ENCODE data around the gene MYO9B. TPM values are rescaled to one million over a fixed set of nuclear protein-coding genes. Genes with fewer than 3 reads are reported as not detected.

Gene MYO9B
- total and polyA plus RNA-seq, 2 of the 13 experiments (the other 11 are each of a cell fraction or from before 2014, with no cell fraction given): 18.0 to 18.3 TPM

DNA sequence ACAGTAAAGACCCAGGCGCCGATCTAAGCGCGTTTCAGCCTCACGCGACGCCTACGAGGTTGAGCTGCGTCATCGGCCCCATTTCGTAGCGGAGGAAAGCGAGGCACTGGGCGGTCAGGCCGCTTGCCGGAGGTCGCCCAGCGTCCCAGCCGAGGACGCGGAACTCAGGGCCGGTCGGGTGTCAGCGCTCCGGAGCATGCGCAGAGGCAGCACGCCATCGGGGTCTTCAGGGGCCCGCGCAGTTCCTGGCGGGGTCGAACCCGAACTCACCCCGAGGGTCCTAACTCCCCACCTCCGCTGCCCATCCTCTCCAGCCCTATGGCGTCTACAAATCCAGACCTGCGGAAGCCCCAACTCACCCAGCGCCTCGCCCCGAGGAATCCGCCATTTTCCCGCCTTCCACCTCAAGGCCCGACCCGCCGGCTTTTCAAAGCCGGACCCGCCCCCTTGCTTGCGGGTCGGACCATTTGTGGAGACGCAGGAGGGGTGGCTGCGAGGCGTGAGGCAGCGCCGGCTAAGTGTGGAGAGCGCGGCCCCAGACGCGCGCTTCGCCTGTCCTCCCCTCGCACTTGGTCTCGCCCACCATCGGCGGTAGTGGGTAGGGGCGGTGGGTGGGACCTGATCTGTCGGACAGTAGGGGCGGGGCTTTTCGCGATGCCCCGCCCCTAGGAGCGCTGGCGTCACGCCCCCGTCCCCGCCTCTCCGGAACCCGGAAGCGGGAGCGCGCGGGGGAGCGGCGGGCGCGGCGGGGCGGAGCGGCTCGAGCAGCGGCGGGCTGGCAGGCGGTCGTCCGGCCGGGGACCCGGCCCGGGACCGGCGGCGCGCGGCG is at the start of gene MYO9B, which contains the start of gene HAUS8 (continued):
- TF ChIP-seq NFKB2 (CRISPR knock-in tag; IDR thresholded peaks at IDR 0.05; ENCODE audit: borderline replicate concordance) (peak; percentile 69; the same call in 1 of the 2 replicates), ETV5 (CRISPR knock-in tag; IDR thresholded peaks at IDR 0.05; ENCODE audit: borderline replicate concordance) (peak; percentile 32; the same call in 1 of the 2 replicates), ZNF546 (CRISPR knock-in tag; conservative IDR thresholded peaks at IDR 0.05) (no peak), PRMT3 (CRISPR knock-in tag; IDR thresholded peaks at IDR 0.05; ENCODE audit: borderline replicate concordance, low read depth) (no peak), HIVEP1 (CRISPR knock-in tag; IDR thresholded peaks at IDR 0.05) (no peak), NCOA5 (CRISPR knock-in tag; IDR thresholded peaks at IDR 0.05) (no peak), ELF1 (CRISPR knock-in tag; IDR thresholded peaks at IDR 0.05) (peak; percentile 89), TCF7L2 (IDR thresholded peaks at IDR 0.05; ENCODE audit: low read depth, low read length) (no peak), CC2D1A (CRISPR knock-in tag; IDR thresholded peaks at IDR 0.05) (no peak), TAF15 (IDR thresholded peaks at IDR 0.05; ENCODE audit: low read depth, low read length, poor library complexity, severe bottlenecking) (no peak), ZNF430 (CRISPR knock-in tag; IDR thresholded peaks at IDR 0.05) (peak; percentile 80; the same call in 1 of the 2 replicates), ZBTB38 (CRISPR knock-in tag; IDR thresholded peaks at IDR 0.05) (no peak; the same call in 1 of the 2 replicates), ZNF350 (CRISPR knock-in tag; IDR thresholded peaks at IDR 0.05; ENCODE audit: borderline replicate concordance, low read depth) (peak; percentile 87; the same call in 1 of the 2 replicates), SRSF9 (IDR thresholded peaks at IDR 0.05; ENCODE audit: borderline replicate concordance, insufficient read depth, low read depth, low read length, poor library complexity, severe bottlenecking) (no peak), NKX3-1 (CRISPR knock-in tag; IDR thresholded peaks at IDR 0.05) (no peak), ZNF768 (CRISPR knock-in tag; IDR thresholded peaks at IDR 0.05) (peak; percentile 93), FOXK2 (IDR thresholded peaks at IDR 0.05) (peak; percentile 98), SALL1 (CRISPR knock-in tag; IDR thresholded peaks at IDR 0.05) (peak; percentile 68), DR1 (CRISPR knock-in tag; IDR thresholded peaks at IDR 0.05) (peak; percentile 71), ZNF292 (CRISPR knock-in tag; IDR thresholded peaks at IDR 0.05; ENCODE audit: borderline replicate concordance, low read depth) (no peak), KLF9 (CRISPR knock-in tag; IDR thresholded peaks at IDR 0.05; ENCODE audit: low read depth) (peak; percentile 43; the same call in 1 of the 2 replicates)
- TF ChIP-seq, protein P1, sequence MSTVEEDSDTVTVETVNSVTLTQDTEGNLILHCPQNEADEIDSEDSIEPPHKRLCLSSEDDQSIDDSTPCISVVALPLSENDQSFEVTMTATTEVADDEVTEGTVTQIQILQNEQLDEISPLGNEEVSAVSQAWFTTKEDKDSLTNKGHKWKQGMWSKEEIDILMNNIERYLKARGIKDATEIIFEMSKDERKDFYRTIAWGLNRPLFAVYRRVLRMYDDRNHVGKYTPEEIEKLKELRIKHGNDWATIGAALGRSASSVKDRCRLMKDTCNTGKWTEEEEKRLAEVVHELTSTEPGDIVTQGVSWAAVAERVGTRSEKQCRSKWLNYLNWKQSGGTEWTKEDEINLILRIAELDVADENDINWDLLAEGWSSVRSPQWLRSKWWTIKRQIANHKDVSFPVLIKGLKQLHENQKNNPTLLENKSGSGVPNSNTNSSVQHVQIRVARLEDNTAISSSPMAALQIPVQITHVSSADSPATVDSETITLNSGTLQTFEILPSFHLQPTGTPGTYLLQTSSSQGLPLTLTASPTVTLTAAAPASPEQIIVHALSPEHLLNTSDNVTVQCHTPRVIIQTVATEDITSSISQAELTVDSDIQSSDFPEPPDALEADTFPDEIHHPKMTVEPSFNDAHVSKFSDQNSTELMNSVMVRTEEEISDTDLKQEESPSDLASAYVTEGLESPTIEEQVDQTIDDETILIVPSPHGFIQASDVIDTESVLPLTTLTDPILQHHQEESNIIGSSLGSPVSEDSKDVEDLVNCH (CRISPR knock-in tag; IDR thresholded peaks at IDR 0.05): peak; percentile 68; the same call in 1 of the 2 replicates
- TF ChIP-seq, protein P2, sequence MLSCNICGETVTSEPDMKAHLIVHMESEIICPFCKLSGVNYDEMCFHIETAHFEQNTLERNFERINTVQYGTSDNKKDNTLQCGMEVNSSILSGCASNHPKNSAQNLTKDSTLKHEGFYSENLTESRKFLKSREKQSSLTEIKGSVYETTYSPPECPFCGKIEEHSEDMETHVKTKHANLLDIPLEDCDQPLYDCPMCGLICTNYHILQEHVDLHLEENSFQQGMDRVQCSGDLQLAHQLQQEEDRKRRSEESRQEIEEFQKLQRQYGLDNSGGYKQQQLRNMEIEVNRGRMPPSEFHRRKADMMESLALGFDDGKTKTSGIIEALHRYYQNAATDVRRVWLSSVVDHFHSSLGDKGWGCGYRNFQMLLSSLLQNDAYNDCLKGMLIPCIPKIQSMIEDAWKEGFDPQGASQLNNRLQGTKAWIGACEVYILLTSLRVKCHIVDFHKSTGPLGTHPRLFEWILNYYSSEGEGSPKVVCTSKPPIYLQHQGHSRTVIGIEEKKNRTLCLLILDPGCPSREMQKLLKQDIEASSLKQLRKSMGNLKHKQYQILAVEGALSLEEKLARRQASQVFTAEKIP (CRISPR knock-in tag; IDR thresholded peaks at IDR 0.05; ENCODE audit: borderline replicate concordance): no peak
- TF ChIP-seq, protein P3, sequence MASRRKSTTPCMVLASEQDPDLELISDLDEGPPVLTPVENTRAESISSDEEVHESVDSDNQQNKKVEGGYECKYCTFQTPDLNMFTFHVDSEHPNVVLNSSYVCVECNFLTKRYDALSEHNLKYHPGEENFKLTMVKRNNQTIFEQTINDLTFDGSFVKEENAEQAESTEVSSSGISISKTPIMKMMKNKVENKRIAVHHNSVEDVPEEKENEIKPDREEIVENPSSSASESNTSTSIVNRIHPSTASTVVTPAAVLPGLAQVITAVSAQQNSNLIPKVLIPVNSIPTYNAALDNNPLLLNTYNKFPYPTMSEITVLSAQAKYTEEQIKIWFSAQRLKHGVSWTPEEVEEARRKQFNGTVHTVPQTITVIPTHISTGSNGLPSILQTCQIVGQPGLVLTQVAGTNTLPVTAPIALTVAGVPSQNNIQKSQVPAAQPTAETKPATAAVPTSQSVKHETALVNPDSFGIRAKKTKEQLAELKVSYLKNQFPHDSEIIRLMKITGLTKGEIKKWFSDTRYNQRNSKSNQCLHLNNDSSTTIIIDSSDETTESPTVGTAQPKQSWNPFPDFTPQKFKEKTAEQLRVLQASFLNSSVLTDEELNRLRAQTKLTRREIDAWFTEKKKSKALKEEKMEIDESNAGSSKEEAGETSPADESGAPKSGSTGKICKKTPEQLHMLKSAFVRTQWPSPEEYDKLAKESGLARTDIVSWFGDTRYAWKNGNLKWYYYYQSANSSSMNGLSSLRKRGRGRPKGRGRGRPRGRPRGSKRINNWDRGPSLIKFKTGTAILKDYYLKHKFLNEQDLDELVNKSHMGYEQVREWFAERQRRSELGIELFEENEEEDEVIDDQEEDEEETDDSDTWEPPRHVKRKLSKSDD (CRISPR knock-in tag; IDR thresholded peaks at IDR 0.05; ENCODE audit: low read depth): peak; percentile 85; the same call in 1 of the 2 replicates
